Ishikawa (cell line): ENCODE data around the gene MESD.

Source experiments
- CREB1 ChIP-seq: IDR thresholded peaks from 2 replicates; pipeline ENCODE4 v1.6.1; 2012; ENCODE audit warnings: low read depth
- EGR1 ChIP-seq: IDR thresholded peaks from 2 replicates; pipeline ENCODE4 v1.6.1; 2012
- EP300 ChIP-seq: IDR thresholded peaks from 2 replicates; pipeline ENCODE4 v1.6.1; 2012; ENCODE audit warnings: borderline replicate concordance
- MAX ChIP-seq: IDR thresholded peaks from 2 replicates; pipeline ENCODE4 v1.6.1; 2012
- NFIC ChIP-seq: IDR thresholded peaks from 2 replicates; pipeline ENCODE4 v1.6.1; 2012
- REST ChIP-seq: IDR thresholded peaks from 2 replicates; pipeline ENCODE4 v1.6.1; 2012; ENCODE audit warnings: low read depth, mild to moderate bottlenecking
- TEAD4 ChIP-seq: IDR thresholded peaks from 2 replicates; pipeline ENCODE4 v1.6.1; 2012

- no peak for TF ChIP-seq NFIC
- no peak for TF ChIP-seq EGR1
- no peak for TF ChIP-seq CREB1
- TF ChIP-seq EP300, result no peak
- no peak for TF ChIP-seq MAX
- no peak for TF ChIP-seq TEAD4
- TF ChIP-seq REST, result no peak
These were observed 37.4 kb upstream of the MESD start for GRCh38 chr15:81026836-81027599.
